ENCODE data around the gene CELF6.
"Not testable (repeated sequence)": the region's sequence is repeated elsewhere in the genome, so short reads cannot be mapped to it uniquely, and the experiment has no call there.

The CELF6 gene

DNA sequence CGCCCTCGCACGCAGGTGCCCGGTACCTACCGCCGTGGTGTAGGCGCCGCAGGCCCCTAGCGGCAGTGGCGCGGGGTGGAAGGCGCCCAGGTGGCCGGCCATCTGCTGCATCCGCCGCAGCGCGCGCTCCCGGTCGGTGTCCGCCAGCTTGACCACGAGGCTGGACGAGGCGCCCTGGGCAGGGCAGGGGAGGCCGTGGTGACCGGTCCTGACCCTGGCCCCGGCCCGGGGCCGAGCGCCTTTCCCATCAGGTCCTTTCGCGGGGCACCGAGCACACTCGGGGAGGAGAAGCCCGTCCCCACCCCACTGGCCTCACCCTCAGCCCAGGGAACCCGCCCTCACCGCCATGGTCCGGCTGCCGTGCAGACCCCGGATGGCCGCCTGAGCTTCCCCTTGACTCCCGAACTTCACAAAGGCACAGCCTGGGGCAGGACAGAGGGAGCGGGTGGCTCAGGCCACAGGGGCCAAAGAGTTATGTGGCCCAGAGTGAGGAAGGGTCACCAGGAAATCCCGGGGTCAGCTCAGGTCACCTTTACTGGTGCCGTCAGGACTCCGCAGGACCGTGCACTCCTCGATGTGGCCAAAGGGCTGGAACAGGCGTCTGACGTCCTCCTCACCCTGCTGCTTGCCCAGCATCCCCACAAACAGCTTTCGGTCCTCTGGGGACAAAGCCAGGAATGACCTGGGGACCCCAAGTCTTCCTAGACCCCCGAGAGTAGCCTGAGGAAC is 30.2 kb downstream of the CELF6 start:
- H3K36me3 Mint-ChIP-seq = peaks cover 14% of the 10 kb centered on the region
- H3K27me3 Mint-ChIP-seq = no peaks in the 10 kb centered on the region
- no peaks in the 10 kb centered on the region for H3K4me1 Mint-ChIP-seq
- peak; percentile 61 for ATAC-seq
- no peak overlapping the region for H3K27ac Mint-ChIP-seq
- no peak overlapping the region for H3K4me3 Mint-ChIP-seq
- no peaks in the 10 kb centered on the region for H3K9me3 Mint-ChIP-seq

DNA sequence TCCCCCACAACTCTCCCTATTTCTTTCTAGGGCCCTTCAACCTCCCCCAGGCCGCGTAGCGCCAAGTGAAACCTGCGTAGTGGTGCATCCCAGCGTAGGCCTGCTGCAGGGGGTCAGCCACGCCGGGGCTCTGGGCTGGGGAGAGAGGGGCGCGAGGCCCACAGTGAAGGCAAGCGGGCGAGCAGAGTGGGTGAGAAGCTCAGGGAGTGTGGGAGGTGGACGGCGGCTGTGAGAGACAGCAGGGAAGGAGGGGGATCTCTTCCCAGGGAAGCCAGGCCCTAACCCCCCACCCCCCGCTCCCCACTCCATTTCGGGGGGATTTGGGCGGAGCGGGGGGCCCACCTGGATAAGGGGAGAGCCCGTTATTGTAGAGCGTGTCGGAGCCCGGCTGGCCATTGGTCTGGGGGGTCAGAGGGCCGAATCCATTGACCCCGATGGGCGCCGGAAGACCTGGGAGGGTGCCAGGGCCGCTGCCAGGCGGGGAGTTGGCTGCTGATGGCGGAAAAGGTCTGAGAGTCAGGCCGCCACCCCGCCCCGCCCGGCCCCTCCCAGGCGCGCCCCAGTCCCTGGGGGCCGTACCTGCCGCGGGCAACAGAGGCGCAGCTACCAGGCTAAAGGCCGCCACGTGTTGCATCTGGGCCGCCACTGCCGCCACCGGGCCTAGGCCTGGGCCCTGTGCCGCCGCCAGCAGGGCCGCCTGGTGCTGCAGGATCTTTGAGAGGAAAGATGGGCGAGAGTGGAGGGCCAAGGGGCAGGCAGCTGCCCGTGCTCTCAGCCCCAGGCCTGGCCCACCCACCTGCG is 31.0 kb downstream of the CELF6 start:
- Mint-ChIP-seq H3K27me3 (no peaks in the 10 kb centered on the region), H3K27ac (no peak overlapping the region)

DNA sequence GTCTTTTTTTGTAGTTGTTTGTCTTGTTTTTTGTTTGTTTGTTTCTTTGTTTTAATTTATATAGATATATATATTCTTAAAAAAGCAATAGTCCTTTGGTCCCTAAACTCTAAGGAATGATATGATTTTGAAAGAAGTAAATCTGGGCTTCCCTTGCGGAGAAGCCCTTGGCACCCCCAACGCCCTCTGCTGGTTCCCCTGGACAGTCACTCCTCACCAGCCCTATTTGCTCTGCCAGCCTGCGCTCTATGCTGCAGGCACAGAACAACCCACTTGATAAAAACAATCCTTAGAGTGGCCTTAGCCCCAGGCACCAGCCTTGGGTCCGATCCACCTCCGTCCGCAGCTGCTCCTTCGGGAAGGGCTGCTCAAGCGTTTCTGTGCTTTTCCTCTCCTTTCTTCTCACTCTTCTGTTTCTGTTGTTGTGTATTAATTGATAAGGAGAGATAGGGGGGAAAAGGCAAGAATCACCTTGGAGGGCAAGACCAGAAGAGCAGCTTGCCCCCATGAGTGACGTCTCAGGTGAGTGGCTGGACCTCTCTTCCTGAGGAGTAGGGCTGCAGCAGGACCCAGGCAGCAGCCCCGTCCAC is 33.9 kb downstream of the CELF6 start:
- H3K27ac Mint-ChIP-seq = no peak overlapping the region
- ATAC-seq = peak; percentile 54
- H3K36me3 Mint-ChIP-seq = peaks cover 5% of the 10 kb centered on the region
- no peaks in the 10 kb centered on the region for H3K27me3 Mint-ChIP-seq
- no peaks in the 10 kb centered on the region for H3K4me1 Mint-ChIP-seq
- no peaks in the 10 kb centered on the region for H3K9me3 Mint-ChIP-seq
- H3K4me3 Mint-ChIP-seq = no peak overlapping the region

More for the DNA sequence above, 31.0 kb downstream of the CELF6 start:
- Mint-ChIP-seq H3K36me3 (peaks cover 9% of the 10 kb centered on the region), H3K9me3 (no peaks in the 10 kb centered on the region), H3K4me1 (no peaks in the 10 kb centered on the region), H3K4me3 (no peak overlapping the region)
- peak; percentile 21 for ATAC-seq

DNA sequence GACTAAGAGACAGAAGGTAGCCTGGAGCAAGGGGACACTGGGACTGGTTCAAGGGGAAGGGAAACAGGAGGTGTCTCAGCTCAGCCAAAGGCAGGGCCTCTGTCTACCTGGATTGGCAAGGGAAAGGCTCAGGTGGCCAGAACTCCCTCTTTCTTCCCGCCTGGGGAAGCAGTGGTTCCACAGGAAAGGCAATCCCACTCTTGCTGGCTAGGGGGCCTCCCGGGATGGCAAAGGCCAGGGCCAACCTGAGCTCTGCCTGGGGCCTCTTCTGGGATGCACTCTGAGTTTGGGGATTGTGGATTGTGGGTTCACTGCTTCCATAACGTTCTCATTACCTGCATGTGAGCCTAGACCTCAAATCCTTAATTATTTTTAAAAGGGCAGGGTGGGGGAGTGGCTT is 34.6 kb downstream of the CELF6 start:
- no peak overlapping the region for H3K4me3 Mint-ChIP-seq
- no peaks in the 10 kb centered on the region for H3K9me3 Mint-ChIP-seq
- peaks cover 5% of the 10 kb centered on the region for H3K36me3 Mint-ChIP-seq
- no peaks in the 10 kb centered on the region for H3K27me3 Mint-ChIP-seq
- ATAC-seq = no peak
- no peaks in the 10 kb centered on the region for H3K4me1 Mint-ChIP-seq
- H3K27ac Mint-ChIP-seq = no peak overlapping the region

DNA sequence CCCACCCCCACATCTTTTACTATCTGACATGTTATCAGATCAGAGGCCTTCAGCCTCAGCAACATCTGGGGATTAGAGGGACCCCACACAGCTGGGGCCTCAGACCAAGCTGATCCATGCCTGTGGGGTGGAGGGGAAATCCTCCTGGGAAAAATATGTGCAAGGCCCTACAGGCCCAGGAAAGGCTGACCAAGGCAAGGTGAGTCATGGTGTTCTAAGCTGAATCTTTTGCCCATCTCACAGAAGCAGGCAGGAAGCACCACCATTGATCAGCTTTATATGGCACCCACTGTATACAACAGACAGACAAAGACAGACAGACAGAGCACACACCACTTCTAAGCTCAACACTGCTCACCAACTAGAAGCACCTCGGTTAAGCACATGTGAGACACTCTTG is 35.2 kb downstream of the CELF6 start:
- Mint-ChIP-seq H3K4me3 (no peak overlapping the region), H3K4me1 (no peaks in the 10 kb centered on the region), H3K27me3 (no peaks in the 10 kb centered on the region), H3K36me3 (peaks cover 5% of the 10 kb centered on the region), H3K9me3 (no peaks in the 10 kb centered on the region), H3K27ac (no peak overlapping the region)
- ATAC-seq = no peak

DNA sequence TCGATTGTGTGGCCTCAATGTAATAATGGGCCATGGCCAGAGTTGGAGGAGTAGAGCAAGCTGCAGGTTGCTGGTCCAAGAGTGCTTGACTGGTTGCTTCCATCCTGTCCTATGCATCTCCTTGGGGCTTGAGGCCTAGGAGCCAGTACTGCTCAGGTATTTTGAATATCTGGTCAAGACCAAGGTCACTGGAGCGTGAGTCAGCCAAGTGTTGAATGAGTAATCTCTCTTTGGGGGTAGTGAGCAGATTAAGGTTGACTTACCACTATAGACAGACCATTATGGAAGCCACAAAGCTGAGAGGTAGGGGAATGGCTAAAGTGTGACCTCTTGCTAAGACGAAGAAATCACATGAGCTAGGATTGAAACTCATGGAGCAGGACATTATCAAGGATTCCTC is 38.2 kb downstream of the CELF6 start:
- no peaks in the 10 kb centered on the region for H3K27me3 Mint-ChIP-seq
- no peak overlapping the region for H3K27ac Mint-ChIP-seq
- H3K9me3 Mint-ChIP-seq = no peaks in the 10 kb centered on the region
- H3K36me3 Mint-ChIP-seq = peaks cover 5% of the 10 kb centered on the region
- no peak for ATAC-seq
- H3K4me3 Mint-ChIP-seq = no peak overlapping the region
- no peaks in the 10 kb centered on the region for H3K4me1 Mint-ChIP-seq

DNA sequence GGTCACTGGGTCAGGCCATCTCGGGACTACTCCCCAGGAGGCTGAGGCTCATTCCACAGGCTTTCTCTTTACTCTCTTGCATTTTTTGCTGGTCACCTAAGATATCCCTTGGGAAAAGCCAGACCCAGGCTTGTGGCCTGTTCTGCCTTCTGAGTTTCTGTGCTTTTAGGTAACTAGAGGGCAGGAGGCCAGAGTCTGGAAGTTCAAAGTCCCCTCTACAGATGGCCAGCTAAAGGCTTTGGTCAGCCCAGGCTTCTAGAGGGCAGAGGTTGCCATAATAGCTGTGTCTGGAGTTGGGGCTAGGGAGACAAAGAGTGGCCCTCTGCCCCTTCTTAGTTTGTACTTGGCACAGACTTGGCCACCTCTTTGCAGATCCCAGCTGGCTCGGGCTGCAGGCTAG is 39.2 kb downstream of the CELF6 start:
- Mint-ChIP-seq H3K4me1 (no peaks in the 10 kb centered on the region), H3K27ac (no peak overlapping the region), H3K4me3 (no peak overlapping the region), H3K36me3 (peaks cover 5% of the 10 kb centered on the region), H3K9me3 (no peaks in the 10 kb centered on the region), H3K27me3 (no peaks in the 10 kb centered on the region)
- no peak for ATAC-seq

DNA sequence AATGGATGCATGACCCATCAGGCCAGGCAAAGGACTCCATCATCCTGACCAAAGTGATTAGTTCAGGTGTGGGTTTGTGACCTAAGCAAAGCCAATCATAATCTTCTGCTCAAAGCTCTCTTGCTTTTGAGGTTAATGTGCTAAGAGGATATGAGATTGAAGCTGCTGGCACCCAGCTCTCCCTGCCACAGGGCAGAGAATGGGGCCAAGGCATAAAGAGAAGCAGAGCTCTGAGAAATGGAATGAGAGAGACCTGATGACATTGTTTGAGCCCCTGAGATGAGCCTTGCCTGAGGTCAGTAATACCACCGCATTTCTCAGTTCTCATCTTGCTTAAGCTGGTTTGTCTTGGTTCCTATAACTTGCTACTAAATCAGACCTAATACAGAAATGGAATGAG is 41.2 kb downstream of the CELF6 start:
- Mint-ChIP-seq H3K27me3 (no peaks in the 10 kb centered on the region), H3K36me3 (peaks cover 5% of the 10 kb centered on the region), H3K4me3 (no peak overlapping the region), H3K4me1 (peaks cover 5% of the 10 kb centered on the region), H3K27ac (no peak overlapping the region), H3K9me3 (no peaks in the 10 kb centered on the region)
- peak; percentile 31 for ATAC-seq

DNA sequence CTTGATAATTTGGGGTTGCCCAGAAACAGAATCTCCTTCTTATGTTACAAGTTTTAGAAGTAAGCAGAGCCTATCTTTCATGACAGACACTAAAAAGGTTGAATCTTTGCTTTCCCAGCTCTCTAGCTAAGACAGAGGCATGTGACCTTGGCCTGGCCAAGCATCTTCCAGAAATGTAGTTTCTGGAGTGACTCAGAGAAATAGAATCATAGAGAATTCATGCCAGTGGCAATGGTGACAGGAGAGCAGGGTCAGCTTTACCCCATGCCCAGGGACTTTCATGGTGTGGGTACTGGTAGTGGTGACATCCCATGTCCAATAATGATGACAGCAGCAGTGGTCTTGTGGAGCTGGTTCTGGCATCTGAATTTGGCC is 43.6 kb downstream of the CELF6 start:
- H3K27ac Mint-ChIP-seq = no peak overlapping the region
- H3K4me3 Mint-ChIP-seq = no peak overlapping the region

DNA sequence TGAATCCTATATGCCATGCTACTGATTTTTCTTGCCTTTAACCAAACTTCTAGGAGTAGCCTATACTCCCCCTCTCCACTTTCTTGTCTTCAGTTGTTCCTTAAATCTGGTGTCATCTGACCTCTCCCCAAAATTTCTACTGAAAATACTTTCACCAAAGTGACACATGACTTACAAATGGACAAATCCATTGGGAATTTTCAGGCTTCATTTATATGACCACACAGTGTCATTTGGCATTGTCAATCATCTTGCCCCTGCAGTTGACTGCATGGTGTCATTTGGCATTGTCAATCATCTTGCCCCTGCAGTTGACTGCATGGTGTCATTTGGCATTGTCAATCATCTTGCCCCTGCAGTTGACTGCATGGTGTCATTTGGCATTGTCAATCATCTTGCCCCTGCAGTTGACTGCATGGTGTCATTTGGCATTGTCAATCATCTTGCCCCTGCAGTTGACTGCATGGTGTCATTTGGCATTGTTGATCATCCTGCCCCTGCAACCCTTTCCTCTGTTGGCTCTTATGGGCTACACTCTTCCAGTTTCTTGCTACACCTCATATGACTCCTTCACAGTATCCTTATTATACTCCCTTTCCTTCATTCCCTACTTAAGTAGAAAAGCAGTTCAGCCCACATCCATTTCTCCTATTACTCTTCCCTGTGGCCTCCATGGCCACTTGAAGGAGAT is 44.2 kb downstream of the CELF6 start:
- not testable (repeated sequence) for ATAC-seq, H3K9me3 Mint-ChIP-seq, H3K36me3 Mint-ChIP-seq, H3K4me3 Mint-ChIP-seq, H3K27me3 Mint-ChIP-seq, H3K27ac Mint-ChIP-seq
- peaks cover 28% of the 10 kb centered on the region for H3K4me1 Mint-ChIP-seq

More for the DNA sequence above, 43.6 kb downstream of the CELF6 start:
- Mint-ChIP-seq H3K27me3 (no peaks in the 10 kb centered on the region), H3K4me1 (peaks cover 23% of the 10 kb centered on the region), H3K9me3 (no peaks in the 10 kb centered on the region), H3K36me3 (no peaks in the 10 kb centered on the region)
- no peak for ATAC-seq

DNA sequence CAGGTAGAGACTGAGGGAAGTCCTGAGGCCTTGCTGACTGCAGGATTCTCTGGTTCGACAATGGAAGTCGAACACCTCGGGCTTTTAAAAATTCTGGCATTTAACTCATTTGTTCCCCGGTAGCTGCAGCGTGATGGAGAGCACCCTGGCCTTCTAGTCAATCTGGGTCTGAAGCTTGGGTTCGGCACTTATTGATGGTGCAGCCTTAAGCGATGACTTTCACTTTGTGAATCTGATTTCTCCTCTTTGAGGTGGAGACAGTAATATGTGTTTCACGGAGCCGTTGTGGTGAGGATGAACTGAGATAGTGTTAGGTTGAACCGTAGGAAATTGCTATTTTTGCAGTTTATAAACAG is 47.0 kb downstream of the CELF6 start:
- no peak for ATAC-seq
- H3K27me3 Mint-ChIP-seq = no peaks in the 10 kb centered on the region
- peak overlapping the region; percentile 85 for H3K27ac Mint-ChIP-seq
- no peaks in the 10 kb centered on the region for H3K9me3 Mint-ChIP-seq
- peaks cover 13% of the 10 kb centered on the region for H3K36me3 Mint-ChIP-seq
- H3K4me1 Mint-ChIP-seq = peaks cover 46% of the 10 kb centered on the region
- H3K4me3 Mint-ChIP-seq = peak overlapping the region; percentile 82

DNA sequence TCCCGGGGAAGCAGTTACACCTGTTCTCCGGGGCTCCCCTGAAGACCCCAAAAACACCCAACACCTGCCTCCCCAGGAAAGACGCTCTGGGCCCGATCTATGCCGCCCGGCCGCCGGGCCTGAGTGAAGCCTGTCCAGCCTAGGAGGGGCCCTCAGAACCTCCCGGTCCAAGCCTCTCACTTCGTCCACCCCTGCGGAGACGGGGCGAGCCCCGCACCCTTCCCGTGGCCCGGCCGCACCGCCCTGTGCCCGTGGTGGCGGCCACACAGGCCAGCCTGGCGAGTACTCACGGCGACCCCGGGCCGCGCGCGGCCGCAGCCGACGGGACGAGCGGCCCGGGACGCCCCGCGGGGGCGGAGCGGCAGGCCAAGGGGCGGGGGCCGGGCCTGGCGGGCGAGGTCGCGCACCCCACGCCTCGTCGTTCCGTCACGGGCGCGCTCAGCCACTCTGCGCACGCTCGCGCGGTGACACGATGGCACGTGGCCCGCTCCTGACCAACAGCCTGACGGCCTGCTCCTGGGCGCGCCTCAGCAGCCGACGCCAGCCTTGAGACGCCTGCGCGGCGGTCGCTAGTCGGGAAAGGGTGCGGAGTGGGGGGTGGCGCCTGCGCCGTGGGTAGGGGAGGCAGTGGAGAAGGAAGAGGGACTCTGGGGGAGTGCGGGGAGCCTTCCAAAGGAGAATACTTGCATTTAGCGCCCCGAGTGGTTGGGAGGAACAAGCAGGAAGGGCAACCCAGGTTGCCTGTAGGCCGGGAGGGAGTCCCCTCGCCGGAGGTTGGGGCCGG is 47.6 kb downstream of the CELF6 start, which contains the start of gene PARP6:
Gene PARP6 (minus strand): TSS at position 342 of the 784 bp plus-strand sequence. CDS start 5,077 bp downstream, outside the sequence.
- peaks cover 14% of the 10 kb centered on the region for H3K36me3 Mint-ChIP-seq
- peak within 1 kb of the TSS; percentile 91 for H3K4me3 Mint-ChIP-seq
- ATAC-seq = peak; percentile 99
- peak within 1 kb of the TSS; percentile 85 for H3K27ac Mint-ChIP-seq
- peaks cover 47% of the 10 kb centered on the region for H3K4me1 Mint-ChIP-seq
- no peaks in the 10 kb centered on the region for H3K27me3 Mint-ChIP-seq
- H3K9me3 Mint-ChIP-seq = no peaks in the 10 kb centered on the region

DNA sequence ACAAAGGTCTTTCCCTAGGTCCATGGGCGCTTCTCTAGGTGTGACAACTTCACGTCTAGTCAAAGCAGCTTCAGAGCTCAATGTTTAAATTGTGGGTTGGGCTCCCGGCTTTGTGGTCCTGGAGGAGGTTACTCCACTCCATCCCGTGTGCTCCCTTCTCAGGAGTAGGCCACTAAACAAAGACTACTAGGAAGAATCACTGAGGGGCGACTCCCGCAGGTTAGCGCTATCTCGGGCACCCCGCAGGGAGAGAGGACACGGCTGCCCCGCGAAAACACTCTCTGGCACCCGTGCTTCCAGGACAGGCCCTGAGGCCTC is 48.1 kb downstream of the CELF6 start:
- ATAC-seq = no peak
- H3K36me3 Mint-ChIP-seq = peaks cover 19% of the 10 kb centered on the region

DNA sequence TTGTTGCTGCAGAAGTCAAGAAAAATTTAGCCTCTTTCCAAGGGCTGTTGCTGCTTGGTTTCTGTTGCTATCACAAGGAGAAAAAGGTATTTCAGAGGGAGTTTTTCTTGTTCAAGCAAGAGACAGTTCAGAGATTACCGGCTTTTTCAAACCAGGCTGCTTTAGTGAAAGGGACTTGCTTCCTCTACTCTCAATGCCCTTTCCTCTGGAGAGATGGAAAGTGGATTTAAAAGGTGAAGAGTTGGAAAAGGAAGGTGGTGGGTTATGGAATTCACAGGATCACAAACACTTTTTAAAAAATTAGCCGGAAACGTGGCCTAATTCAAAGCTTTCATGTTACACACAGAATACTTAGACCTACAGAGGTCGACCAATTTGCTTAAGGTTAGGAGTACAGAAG is 48.7 kb downstream of the CELF6 start:
- H3K4me1 Mint-ChIP-seq = peaks cover 50% of the 10 kb centered on the region
- H3K4me3 Mint-ChIP-seq = peak overlapping the region; percentile 91
- no peaks in the 10 kb centered on the region for H3K27me3 Mint-ChIP-seq
- H3K36me3 Mint-ChIP-seq = peaks cover 24% of the 10 kb centered on the region
- ATAC-seq = no peak
- no peaks in the 10 kb centered on the region for H3K9me3 Mint-ChIP-seq
- peak overlapping the region; percentile 85 for H3K27ac Mint-ChIP-seq

More for the DNA sequence above, 48.1 kb downstream of the CELF6 start:
- Mint-ChIP-seq H3K9me3 (no peaks in the 10 kb centered on the region), H3K27ac (peak overlapping the region; percentile 85), H3K4me3 (peak overlapping the region; percentile 91), H3K4me1 (peaks cover 50% of the 10 kb centered on the region), H3K27me3 (no peaks in the 10 kb centered on the region)

DNA sequence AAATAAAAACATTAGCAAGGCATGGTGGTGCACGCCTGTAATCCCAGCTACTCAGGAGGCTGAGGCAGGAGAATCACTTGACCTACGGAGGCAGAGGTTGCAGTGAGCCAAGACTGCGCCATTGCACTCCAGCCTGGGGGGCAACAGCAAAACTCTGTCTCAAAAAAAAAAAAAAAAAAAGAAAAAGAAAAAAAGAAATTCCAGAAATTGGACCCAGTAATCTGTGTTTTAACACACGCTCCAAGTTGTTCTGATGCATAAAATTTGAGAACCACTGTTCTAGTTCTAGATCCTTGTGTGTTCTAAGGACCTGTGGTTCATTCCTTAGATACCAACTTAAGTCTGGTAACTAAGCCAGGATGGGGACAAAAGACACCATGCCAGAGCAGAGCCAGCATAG is 50.2 kb downstream of the CELF6 start:
- H3K27me3 Mint-ChIP-seq = no peaks in the 10 kb centered on the region
- H3K27ac Mint-ChIP-seq = no peak overlapping the region
- no peak overlapping the region for H3K4me3 Mint-ChIP-seq

More for the DNA sequence above, 50.2 kb downstream of the CELF6 start:
- H3K4me1 Mint-ChIP-seq = peaks cover 50% of the 10 kb centered on the region
- H3K36me3 Mint-ChIP-seq = peaks cover 37% of the 10 kb centered on the region
- no peak for ATAC-seq
- H3K9me3 Mint-ChIP-seq = no peaks in the 10 kb centered on the region

Data from stimulated activated memory B cell treated with anti-CD40 and anti-IgM and Interleukin-4, amounts not matched to agents 10 μg/mL and 1 μg/mL and 100 μg/mL, for 72 hours (primary cell).